Glomerular endothelial cell (primary cell): ENCODE measurements around the gene PDK2. TPM values are rescaled to one million over a fixed set of nuclear protein-coding genes. Genes with fewer than 3 reads are reported as not detected.

Experiments used
- DNase-seq: peaks from one replicate; pipeline ENCODE4 v3.0.0-alpha.2; 2011; ENCODE audit warnings: low read depth, low spot score; ENCODE audit errors: extremely low read depth
- total RNA-seq: library from RNA; depleted of rRNA; stranded (reverse); fragments of >200 nt; gene quantifications from 2 replicates; pipeline ENCODE4 v1.2.3, GENCODE V29; 2015

The PDK2 gene
- 23.5 and 26.9 TPM in 2 replicates for total RNA-seq

GRCh38 chr17:50094753-50095619 is at the start of gene PDK2:
Gene PDK2, plus strand, starts transcription at chr17:50095351. Its CDS starts 85 bp downstream, at chr17:50095436.
- peak; percentile 44 for DNase-seq

- DNase-seq, result no peak
Measured at GRCh38 chr17:50046179-50046578, 49.0 kb upstream of the PDK2 start.

- no peak for DNase-seq
Measured at GRCh38 chr17:50046667-50047066, 48.5 kb upstream of the PDK2 start.

- no peak for DNase-seq
Measured at GRCh38 chr17:50047083-50047482, 48.1 kb upstream of the PDK2 start.

- no peak for DNase-seq
Measured at GRCh38 chr17:50047488-50048126, 47.5 kb upstream of the PDK2 start.

- no peak for DNase-seq
Measured at GRCh38 chr17:50048146-50048720, 46.9 kb upstream of the PDK2 start.

GRCh38 chr17:50048988-50049387 is 46.2 kb upstream of the PDK2 start:
- no peak for DNase-seq

- no peak for DNase-seq
Measured at GRCh38 chr17:50049636-50050035, 45.5 kb upstream of the PDK2 start.

- no peak for DNase-seq
Measured at GRCh38 chr17:50050431-50051032, 44.6 kb upstream of the PDK2 start.

- no peak for DNase-seq
Measured at GRCh38 chr17:50051082-50051576, 44.0 kb upstream of the PDK2 start.

GRCh38 chr17:50051606-50052005 is 43.5 kb upstream of the PDK2 start:
- no peak for DNase-seq

- DNase-seq, result no peak
Measured at GRCh38 chr17:50052241-50052796, 42.8 kb upstream of the PDK2 start.

- DNase-seq, result peak; percentile 67
Measured at GRCh38 chr17:50052822-50053653, 42.1 kb upstream of the PDK2 start.

- no peak for DNase-seq
Measured at GRCh38 chr17:50053654-50053960, 41.5 kb upstream of the PDK2 start.

- DNase-seq, result no peak
Measured at GRCh38 chr17:50055055-50055425, 40.1 kb upstream of the PDK2 start.

GRCh38 chr17:50055426-50056216 is 39.5 kb upstream of the PDK2 start, which contains the start of gene ITGA3:
Gene ITGA3, plus strand, starts transcription at chr17:50056110. Its CDS starts 330 bp downstream, at chr17:50056440.
- no peak for DNase-seq

GRCh38 chr17:50056217-50056960 is 38.8 kb upstream of the PDK2 start:
- no peak for DNase-seq

GRCh38 chr17:50056961-50057330 is 38.2 kb upstream of the PDK2 start:
- DNase-seq, result no peak

GRCh38 chr17:50057521-50057991 is 37.6 kb upstream of the PDK2 start:
- DNase-seq, result no peak
